Measurements from ENCODE around the gene MSRB3.

GRCh38 chr12:65257986-65258385 lies 20.5 kb upstream of the MSRB3 start:
- TF ChIP-seq SMC3 (IDR thresholded peaks at IDR 0.05; ENCODE audit: low read depth, low read length) (no peak), CTCF (conservative IDR thresholded peaks at IDR 0.05; ENCODE audit: low read depth, low read length) (no peak), POLR2A (IDR thresholded peaks at IDR 0.05; ENCODE audit: low read depth, low read length) (no peak), MXI1 (IDR thresholded peaks at IDR 0.05; ENCODE audit: borderline replicate concordance, low read depth, low read length) (no peak), RAD21 (IDR thresholded peaks at IDR 0.05; ENCODE audit: low read length) (no peak), CEBPB (IDR thresholded peaks at IDR 0.05; ENCODE audit: low read depth, low read length) (no peak), RFX5 (IDR thresholded peaks at IDR 0.05; ENCODE audit: low read depth, low read length) (no peak), MAZ (IDR thresholded peaks at IDR 0.05; ENCODE audit: borderline replicate concordance, low read depth, low read length) (no peak), RCOR1 (IDR thresholded peaks at IDR 0.05; ENCODE audit: insufficient replicate concordance, low read length) (no peak)
- TF ChIP-seq, protein P1, sequence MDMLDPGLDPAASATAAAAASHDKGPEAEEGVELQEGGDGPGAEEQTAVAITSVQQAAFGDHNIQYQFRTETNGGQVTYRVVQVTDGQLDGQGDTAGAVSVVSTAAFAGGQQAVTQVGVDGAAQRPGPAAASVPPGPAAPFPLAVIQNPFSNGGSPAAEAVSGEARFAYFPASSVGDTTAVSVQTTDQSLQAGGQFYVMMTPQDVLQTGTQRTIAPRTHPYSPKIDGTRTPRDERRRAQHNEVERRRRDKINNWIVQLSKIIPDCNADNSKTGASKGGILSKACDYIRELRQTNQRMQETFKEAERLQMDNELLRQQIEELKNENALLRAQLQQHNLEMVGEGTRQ (IDR thresholded peaks at IDR 0.05; ENCODE audit: low read depth, low read length): no peak

Measured in IMR-90 (cell line).